T47D (cell line): ENCODE results near the gene VDAC2.
"Not testable (repeated sequence)": the region's sequence is repeated elsewhere in the genome, so short reads cannot be mapped to it uniquely, and the experiment has no call there.

ENCODE experiments used
- DNase-seq, 2 experiments: peaks; one replicate each; pipeline versions ENCODE4 v3.0.0 to v3.0.0-alpha.2; 2011 to 2012; ENCODE audit warnings: low read depth in 1 of 2, low spot score in 1 of 2
- JUND ChIP-seq: IDR thresholded peaks from 2 replicates; pipeline ENCODE4 v1.6.1; 2012; ENCODE audit warnings: low read depth
- in situ Hi-C: cut with HindIII; loops from 2 replicates; pipeline ENCODE4 v1.10.0; 2016; ENCODE audit warnings: low sequenced_read_pairs, low pct_unique_long_range_greater_than_20kb

The VDAC2 gene, protein sequence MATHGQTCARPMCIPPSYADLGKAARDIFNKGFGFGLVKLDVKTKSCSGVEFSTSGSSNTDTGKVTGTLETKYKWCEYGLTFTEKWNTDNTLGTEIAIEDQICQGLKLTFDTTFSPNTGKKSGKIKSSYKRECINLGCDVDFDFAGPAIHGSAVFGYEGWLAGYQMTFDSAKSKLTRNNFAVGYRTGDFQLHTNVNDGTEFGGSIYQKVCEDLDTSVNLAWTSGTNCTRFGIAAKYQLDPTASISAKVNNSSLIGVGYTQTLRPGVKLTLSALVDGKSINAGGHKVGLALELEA

DNA sequence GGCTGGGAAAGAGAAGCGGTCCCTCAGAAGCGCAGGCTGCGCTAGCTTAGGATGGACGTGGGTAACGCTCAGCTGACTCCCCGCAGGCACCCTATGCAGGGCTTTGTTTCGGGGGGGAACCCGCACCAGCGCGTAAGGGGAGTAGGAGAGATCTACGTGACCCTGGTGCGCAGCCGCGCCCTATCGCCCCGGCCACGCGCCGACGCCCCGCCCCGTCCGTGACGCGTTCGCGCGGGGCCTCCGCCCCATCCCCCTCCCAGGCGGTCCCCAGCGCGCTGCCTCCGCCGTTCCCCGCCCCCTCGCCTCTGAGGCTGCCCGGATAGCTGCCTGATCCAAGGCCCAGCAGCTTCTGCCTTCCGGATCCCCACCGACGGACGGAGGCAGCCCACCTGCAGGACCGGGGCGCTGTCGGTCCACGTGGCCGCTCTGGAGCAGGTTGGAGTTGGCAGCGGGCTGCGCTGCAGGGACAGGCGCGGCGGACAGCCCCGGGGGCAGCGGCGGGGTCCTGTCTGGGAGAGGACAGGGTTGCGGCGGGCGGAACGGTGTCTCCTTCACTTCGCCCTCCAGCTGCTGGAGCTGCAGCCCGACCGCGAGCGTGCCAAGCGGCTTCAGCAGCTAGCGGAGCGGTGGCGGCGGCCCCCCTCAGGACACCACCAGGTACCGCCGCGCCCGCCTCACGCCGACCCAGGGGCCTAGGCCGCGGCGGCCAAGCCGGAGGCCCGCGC, at the start of gene VDAC2:
TSS of gene VDAC2 (plus strand) at position 515 of the 725 bp plus-strand sequence. CDS start 363 bp downstream, outside the sequence.
- peak; percentile 84 to 93 for DNase-seq
- in situ Hi-C loops, result no loop called here

DNA sequence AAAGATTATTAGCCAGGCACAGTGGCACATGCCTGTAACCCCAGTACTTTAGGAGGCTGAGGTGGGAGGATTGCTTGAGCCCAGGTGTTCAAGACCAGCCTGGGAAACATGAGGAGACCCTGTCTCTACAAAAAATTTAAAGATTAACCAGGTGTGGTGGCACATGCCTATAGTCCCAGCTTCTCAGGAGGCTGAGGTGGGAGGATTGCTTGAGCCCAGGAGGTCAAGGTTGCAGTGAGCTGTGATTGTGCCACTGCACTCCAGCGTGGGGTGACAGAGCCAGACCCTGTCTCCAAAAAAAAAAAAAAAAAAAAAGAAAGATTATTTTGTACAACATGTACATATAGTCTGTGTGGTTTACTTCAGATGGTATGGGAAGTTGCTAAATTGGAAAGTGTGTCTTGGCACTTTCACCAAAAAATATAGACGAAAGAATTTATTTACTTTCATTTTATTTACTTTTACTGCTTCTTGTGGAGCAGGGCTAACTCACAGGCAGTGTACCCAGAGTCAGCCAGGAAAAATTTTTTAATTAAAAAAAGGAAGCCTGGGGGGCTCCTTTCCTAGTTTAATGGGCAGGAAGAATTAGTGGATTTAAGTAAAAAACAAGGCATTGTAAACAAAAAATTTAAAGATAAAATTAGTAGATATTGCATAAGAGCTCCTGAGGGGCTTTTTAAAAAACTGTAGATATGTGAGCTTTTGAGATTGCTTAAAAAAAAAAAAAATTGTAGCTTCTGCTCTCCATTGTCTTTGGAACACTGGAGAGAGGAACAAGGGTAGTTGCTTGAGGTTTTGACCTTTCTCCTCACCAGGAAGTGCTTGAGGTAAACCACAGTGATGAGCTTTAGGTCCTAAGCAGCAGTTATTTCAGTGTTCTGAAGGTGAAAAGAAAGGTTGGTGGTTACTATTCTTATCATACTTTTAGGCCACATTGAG, 44.6 kb upstream of the VDAC2 start:
- in situ Hi-C loops, result no loop called here
- TF ChIP-seq JUND, result no peak
- peak in 1 of 2 experiments; percentile 19 for DNase-seq

More for the DNA sequence above, at the start of gene VDAC2:
- no peak for TF ChIP-seq JUND

DNA sequence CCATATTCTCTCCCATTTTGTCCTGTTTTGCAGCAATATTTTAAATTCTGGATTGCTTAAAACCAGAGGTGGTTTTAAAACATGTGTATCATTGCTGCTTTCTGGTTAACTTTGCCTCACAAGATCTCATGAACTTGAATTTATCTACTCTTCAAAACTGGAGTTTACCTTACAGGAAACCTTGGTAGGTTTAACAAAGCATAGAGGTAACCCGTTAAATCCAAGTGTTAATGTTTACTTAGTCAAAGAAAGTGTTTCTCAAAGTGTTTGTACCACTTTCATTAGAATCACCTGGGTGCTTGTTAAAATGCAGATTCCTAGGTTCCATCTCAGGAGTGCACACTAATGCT, 44.0 kb upstream of the VDAC2 start:
- TF ChIP-seq JUND, result no peak
- no peak for DNase-seq
- in situ Hi-C loops, result no loop called here

DNA sequence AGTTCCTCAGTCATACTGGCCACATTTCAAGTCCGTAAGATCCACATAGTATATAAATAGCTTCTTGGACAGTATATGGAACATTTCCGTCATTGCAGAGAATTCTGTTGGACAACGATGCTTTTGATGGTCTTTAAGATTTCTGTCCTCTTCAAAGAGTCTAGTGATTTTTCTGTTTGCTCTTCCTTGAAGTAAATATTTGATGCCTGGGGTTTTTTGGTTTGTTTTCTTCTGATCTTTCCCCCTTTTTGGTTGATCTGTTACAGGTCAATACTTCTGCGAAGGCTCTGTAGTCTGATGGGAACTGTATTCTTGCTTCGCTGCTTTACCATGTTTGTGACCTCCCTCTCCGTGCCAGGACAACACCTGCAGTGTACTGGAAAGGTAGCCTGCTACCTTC, 42.3 kb upstream of the VDAC2 start:
- no peak for DNase-seq
- in situ Hi-C loops, result no loop called here
- no peak for TF ChIP-seq JUND

DNA sequence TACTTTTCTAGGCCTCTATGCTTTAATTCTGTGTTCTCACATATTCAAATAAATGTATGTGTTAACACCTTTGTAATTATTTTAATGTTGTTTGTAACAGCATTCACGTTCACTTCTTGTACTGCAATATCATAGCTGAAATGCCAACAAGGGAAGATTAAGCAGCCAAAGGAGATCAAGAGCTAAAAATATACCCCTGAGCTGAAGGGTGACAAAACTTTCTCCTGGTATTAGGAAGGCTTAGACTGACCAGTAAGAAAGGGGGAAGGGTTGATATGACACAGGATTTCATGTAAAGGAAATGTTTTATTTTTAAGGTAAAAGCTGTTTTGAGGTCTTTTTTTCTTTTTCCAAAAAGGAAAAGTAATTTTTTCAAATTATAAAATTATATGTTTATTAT, 40.4 kb upstream of the VDAC2 start:
- no peak for DNase-seq
- in situ Hi-C loops, result no loop called here
- no peak for TF ChIP-seq JUND

DNA sequence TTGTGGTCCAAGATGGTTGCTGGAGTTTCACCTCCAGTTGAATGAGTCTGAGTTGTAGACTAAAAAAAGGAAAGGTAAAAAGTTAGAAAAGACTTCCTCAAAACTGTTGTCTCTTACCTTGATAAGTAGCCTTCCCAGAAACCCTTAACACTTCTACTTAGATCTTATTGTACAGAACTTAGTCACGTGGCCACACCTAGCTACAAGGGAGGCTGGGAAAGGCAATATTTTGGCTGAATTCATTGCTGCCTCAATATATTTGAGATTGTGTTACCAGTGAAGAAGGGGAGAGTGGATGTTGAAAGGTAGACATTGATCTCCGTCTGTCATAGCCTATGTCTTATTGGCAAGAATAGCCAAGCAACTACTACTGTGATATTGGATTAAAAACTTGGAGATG, 35.5 kb upstream of the VDAC2 start:
- in situ Hi-C loops, result no loop called here

DNA sequence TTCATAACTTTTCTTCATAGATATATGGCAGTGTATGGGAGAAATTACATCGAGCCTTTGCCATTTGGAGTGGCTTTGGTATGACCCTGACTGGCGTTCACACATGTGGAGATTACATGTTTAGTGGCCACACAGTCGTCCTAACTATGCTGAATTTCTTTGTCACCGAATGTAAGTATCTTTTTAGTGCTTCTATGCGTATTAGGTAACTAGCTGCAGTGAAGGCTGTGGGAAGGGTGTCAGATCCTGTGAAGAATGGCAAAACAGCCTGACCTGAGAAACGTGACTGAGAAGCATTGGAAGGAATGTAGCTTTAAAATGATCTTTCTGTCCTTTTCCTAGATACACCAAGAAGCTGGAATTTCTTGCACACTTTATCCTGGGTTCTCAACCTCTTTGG, 34.5 kb upstream of the VDAC2 start:
- no peak for DNase-seq
- in situ Hi-C loops, result no loop called here
- no peak for TF ChIP-seq JUND

More for the DNA sequence above, 35.5 kb upstream of the VDAC2 start:
- no peak for TF ChIP-seq JUND
- DNase-seq, result no peak

DNA sequence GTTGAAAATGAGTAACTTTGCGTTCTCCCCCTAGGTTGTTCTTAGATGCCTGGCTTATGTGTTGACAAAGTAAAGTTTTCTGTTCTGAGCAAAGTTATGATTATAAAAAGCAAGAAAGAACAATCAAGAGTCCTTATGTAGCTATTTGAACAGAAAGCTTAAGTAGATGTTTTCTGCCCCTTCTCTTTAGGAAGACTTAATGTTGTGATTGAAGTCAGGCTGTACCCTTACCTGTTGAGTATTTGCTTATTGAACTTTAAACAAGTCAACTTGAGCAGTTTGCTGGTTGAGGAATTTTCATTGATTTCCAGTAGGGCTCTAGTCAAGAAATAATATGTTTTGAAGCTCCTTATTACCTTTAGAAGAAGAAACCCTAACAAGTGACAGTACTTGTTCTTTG, 33.9 kb upstream of the VDAC2 start:
- in situ Hi-C loops, result no loop called here
- DNase-seq, result no peak
- TF ChIP-seq JUND, result no peak

DNA sequence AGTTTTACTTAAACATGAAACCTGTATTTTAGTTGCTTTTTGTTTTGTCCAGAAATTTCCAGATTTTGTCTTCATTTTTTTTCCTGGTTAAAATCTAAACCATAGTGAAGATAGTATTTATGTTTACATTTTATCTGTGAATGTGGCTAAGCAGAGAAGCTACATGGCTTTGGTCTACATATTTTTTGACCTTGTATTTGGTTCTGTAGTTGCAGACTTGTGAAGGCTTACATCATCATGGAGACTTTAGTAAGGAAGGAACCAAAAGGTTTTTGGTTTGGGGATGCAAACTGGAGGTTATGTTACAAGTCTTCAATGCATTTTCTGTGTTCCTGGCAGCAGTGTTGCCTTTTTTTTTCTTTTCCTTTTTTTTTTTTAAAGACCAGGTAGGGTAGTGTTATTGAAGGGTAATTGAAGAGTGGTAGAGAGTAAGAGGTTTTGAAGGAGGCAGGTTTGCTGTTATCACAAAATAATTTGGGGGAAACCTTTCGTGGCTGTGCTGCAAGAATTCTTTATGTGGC, 30.9 kb upstream of the VDAC2 start:
- no peak for DNase-seq
- in situ Hi-C loops, result no loop called here
- no peak for TF ChIP-seq JUND

DNA sequence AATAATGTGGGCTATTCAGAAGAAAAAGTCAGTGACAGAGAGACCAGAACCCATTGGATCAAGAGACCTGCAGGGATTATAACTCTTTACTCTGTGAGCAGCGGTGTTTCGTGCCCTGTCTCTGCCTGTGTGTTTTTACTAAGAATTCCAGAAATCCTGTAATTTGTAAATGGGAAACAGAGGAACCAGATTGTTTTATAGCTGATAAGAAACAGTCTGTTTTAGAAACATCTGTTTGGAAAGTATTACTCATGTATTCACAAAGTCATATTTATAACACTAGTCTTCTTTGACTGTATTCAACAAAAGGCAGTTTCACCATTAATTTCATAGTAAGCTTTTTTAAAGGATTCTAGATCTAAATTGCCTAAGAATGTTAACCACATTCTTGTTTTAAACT, 30.0 kb upstream of the VDAC2 start:
- TF ChIP-seq JUND, result no peak
- in situ Hi-C loops, result no loop called here

DNA sequence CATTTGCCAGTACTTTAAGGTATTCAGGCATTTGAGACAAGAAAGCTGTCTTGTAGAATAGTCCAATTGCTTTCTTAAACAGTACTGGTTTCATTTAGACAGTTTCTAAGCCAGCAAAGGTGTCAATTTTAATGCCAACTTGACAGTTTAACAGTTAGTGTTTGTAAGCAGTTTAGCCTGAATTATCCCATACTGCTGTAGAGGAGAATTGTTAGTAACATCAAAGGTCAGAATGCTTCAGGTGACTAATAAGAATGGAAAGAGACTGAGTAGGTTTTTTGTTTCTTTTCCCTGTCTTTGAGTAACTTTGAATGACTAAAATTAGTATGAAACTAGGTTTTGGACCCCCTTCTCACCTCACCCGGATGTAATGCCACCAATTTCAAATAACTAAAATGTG, 29.5 kb upstream of the VDAC2 start:
- DNase-seq, result no peak
- in situ Hi-C loops, result no loop called here
- no peak for TF ChIP-seq JUND

More for the DNA sequence above, 30.0 kb upstream of the VDAC2 start:
- DNase-seq, result no peak

DNA sequence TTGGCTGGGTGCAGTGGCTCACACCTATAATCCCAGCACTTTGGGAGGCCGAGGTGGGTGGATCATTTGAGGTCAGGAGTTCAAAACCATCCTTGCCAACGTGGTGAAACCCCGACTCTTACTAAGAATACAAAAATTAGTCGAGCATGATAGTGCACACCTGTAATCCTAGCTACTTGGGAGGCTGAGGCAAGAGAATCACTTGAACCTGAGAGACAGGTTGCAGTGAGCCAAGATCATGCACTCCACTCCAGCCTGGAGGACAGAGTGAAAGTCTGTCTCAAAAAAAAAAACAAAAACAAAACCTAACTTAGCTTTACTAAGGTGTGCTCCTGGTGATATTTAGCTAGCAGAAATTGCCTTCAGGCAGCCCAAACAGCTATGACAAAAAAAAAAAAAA, 24.3 kb upstream of the VDAC2 start:
- no peak for DNase-seq
- in situ Hi-C loops, result no loop called here
- TF ChIP-seq JUND, result no peak

DNA sequence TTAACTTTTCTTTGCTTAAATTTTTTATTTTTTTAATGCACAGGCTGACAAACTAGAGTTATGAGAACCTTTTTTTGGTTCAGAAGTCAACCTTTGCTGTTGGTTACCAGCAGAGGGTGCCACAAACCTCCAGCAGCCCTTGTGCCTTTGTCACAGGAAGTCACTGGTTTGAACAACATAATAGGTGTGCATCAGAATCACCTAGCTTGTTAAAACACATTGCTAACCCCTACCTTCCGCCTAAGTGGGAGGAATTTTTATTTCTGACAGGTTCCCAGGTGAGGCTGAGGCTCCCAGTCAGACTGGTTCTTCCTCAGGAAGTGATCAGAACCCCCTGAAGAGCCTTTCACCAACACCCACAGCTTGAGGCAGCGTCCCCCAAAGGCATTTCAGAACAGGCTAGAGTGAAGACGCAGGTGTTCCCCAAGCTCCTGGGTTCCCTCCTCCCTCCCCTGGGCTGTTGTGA, 22.6 kb upstream of the VDAC2 start:
- peak; percentile 79 to 86 for DNase-seq
- in situ Hi-C loops, result no loop called here
- no peak for TF ChIP-seq JUND

DNA sequence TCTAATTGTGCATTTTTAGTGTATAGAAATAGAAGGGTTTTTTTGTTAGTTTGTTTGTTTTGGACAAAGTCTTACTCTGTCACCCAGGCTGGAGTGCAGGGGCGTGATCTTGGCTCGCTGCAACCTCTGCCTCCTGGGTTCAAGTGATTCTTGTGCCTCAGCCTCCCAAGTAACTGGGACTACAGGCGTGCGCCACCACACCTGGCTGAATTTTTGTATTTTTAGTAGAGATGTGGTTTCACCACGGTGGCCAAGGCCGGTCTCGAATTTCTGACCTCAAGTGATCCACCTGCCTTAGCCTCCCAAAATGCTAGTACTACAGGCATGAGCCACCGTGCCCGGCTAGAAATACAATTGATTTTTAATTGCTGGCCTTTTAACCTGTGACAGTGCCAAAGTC, 22.1 kb upstream of the VDAC2 start:
- in situ Hi-C loops, DNase-seq: not testable (repeated sequence)
